H9 (cell line): ENCODE measurements around the gene LYST. TPM values are rescaled to one million over a fixed set of nuclear protein-coding genes. Genes with fewer than 3 reads are reported as not detected.

Source experiments
- DNase-seq: peaks from one replicate; pipeline ENCODE4 v3.0.0-alpha.2; 2017
- H2AFZ ChIP-seq: one replicate; pipeline ENCODE4 v1.6.1; 2013; ENCODE audit warnings: mild to moderate bottlenecking, low read length, control low read depth, moderate library complexity
- H2AK5ac ChIP-seq: 2 replicates; pipeline ENCODE4 v1.6.1; 2013; ENCODE audit warnings: low read length, control low read depth, mixed read lengths; ENCODE audit not compliant: insufficient read length
- H2BK120ac ChIP-seq: one replicate; pipeline ENCODE4 v1.6.1; 2013; ENCODE audit warnings: low read depth, mild to moderate bottlenecking, low read length, control low read depth, inconsistent platforms; ENCODE audit not compliant: poor library complexity, severe bottlenecking
- H2BK12ac ChIP-seq: 2 replicates; pipeline ENCODE4 v1.6.1; 2013; ENCODE audit warnings: low read length, control low read depth, mixed read lengths, low read depth; ENCODE audit not compliant: insufficient read length
- H2BK15ac ChIP-seq: 2 replicates; pipeline ENCODE4 v1.6.1; 2013; ENCODE audit warnings: low read depth, low read length, control low read depth
- H2BK20ac ChIP-seq: one replicate; pipeline ENCODE4 v1.6.1; 2013; ENCODE audit warnings: low read depth, mild to moderate bottlenecking, low read length, control low read depth, inconsistent platforms; ENCODE audit not compliant: poor library complexity, severe bottlenecking
- H2BK5ac ChIP-seq: 2 replicates; pipeline ENCODE4 v1.6.1; 2013; ENCODE audit warnings: low read length, control low read depth, mixed read lengths; ENCODE audit not compliant: insufficient read length
- H3K14ac ChIP-seq: 2 replicates; pipeline ENCODE4 v1.6.1; 2013; ENCODE audit warnings: low read length, control low read depth; ENCODE audit not compliant: insufficient read depth
- H3K18ac ChIP-seq: 2 replicates; pipeline ENCODE4 v1.6.1; 2013; ENCODE audit warnings: low read depth, mild to moderate bottlenecking, mixed read lengths, low read length, control low read depth; ENCODE audit not compliant: insufficient read length
- H3K23ac ChIP-seq: 2 replicates; pipeline ENCODE4 v1.6.1; 2013; ENCODE audit warnings: low read length, control low read depth, mixed read lengths, low read depth; ENCODE audit not compliant: insufficient read length
- H3K23me2 ChIP-seq: 2 replicates; pipeline ENCODE4 v1.6.1; 2013; ENCODE audit warnings: low read depth, mild to moderate bottlenecking, mixed read lengths, low read length, control low read depth; ENCODE audit not compliant: insufficient read length, poor library complexity, severe bottlenecking
- H3K27ac ChIP-seq: 2 replicates; pipeline ENCODE4 v1.5.1; 2013; ENCODE audit warnings: low read length, control low read depth, mixed read lengths, low read depth; ENCODE audit not compliant: insufficient read length
- H3K27me3 ChIP-seq: 2 replicates; pipeline ENCODE4 v1.6.1; 2013; ENCODE audit warnings: low read length, control low read depth, inconsistent platforms; ENCODE audit not compliant: insufficient read depth
- H3K4ac ChIP-seq: 2 replicates; pipeline ENCODE4 v1.6.1; 2013; ENCODE audit warnings: low read depth, mild to moderate bottlenecking, control low read depth, inconsistent platforms, low read length, moderate library complexity
- H3K4me1 ChIP-seq: 2 replicates; pipeline ENCODE4 v1.6.1; 2013; ENCODE audit warnings: low read length, control low read depth, inconsistent platforms; ENCODE audit not compliant: insufficient read depth
- H3K4me2 ChIP-seq: 2 replicates; pipeline ENCODE4 v1.6.1; 2013; ENCODE audit warnings: low read length, control low read depth, mixed read lengths; ENCODE audit not compliant: insufficient read length, insufficient read depth
- H3K56ac ChIP-seq: 2 replicates; pipeline ENCODE4 v1.6.1; 2013; ENCODE audit warnings: low read depth, mild to moderate bottlenecking, mixed read lengths, low read length, control low read depth; ENCODE audit not compliant: insufficient read length
- H3K79me1 ChIP-seq: 2 replicates; pipeline ENCODE4 v1.6.1; 2013; ENCODE audit warnings: low read depth, mild to moderate bottlenecking, moderate library complexity, low read length, control low read depth, inconsistent platforms; ENCODE audit not compliant: insufficient read depth, poor library complexity, severe bottlenecking
- H3K79me2 ChIP-seq: 2 replicates; pipeline ENCODE4 v1.6.1; 2013; ENCODE audit warnings: low read length, control low read depth, inconsistent platforms; ENCODE audit not compliant: insufficient read depth
- H3K9ac ChIP-seq: 2 replicates; pipeline ENCODE4 v1.6.1; 2013; ENCODE audit warnings: low read length, control low read depth, mixed read lengths; ENCODE audit not compliant: insufficient read length; ENCODE audit errors: extremely low read depth
- H3K9me3 ChIP-seq: one replicate; pipeline ENCODE4 v1.6.1; 2013; ENCODE audit warnings: low read depth, low read length, inconsistent platforms; ENCODE audit not compliant: control insufficient read depth
- H3T11ph ChIP-seq: one replicate; pipeline ENCODE4 v1.6.1; 2013; ENCODE audit warnings: mild to moderate bottlenecking, low read length, control low read depth, inconsistent platforms
- H4K20me1 ChIP-seq: one replicate; pipeline ENCODE4 v1.6.1; 2013; ENCODE audit not compliant: control insufficient read depth, insufficient read length, insufficient read depth
- H4K5ac ChIP-seq: 2 replicates; pipeline ENCODE4 v1.6.1; 2013; ENCODE audit warnings: low read depth, mild to moderate bottlenecking, mixed read lengths, low read length, control low read depth; ENCODE audit not compliant: insufficient read length
- H4K8ac ChIP-seq: replicated peaks from 2 replicates; pipeline ENCODE4 v1.6.1; 2013; ENCODE audit warnings: low read length, control low read depth, mixed read lengths, low read depth; ENCODE audit not compliant: insufficient read length
- H4K91ac ChIP-seq: 2 replicates; pipeline ENCODE4 v1.6.1; 2013; ENCODE audit warnings: low read depth, mild to moderate bottlenecking, moderate library complexity, mixed read lengths, low read length, control low read depth; ENCODE audit not compliant: insufficient read length
- H3K27ac Mint-ChIP-seq, 3 experiments: 2 replicates in 2 of 3; 3 replicates in 1 of 3; pipeline ENCODE4 v1.8.0; 2020 to 2021; ENCODE audit warnings: mixed read lengths in 3 of 3, mild to moderate bottlenecking in 1 of 3, moderate library complexity in 1 of 3
- H3K27me3 Mint-ChIP-seq: 2 replicates; pipeline ENCODE4 v1.8.0; 2021; ENCODE audit warnings: low read depth, mild to moderate bottlenecking, moderate library complexity, mixed read lengths
- H3K36me3 Mint-ChIP-seq, 3 experiments: 2 replicates in 2 of 3; 3 replicates in 1 of 3; pipeline ENCODE4 v1.8.0; 2020 to 2021; ENCODE audit warnings: low read depth in 3 of 3, mixed read lengths in 3 of 3; ENCODE audit not compliant: insufficient read depth in 1 of 3
- H3K4me1 Mint-ChIP-seq, 2 experiments: 2 replicates each; pipeline ENCODE4 v1.8.0; 2020; ENCODE audit warnings: mixed read lengths in 2 of 2
- H3K4me3 Mint-ChIP-seq, 2 experiments: 2 replicates in 1 of 2; 3 replicates in 1 of 2; pipeline ENCODE4 v1.8.0; 2020 to 2021; ENCODE audit warnings: mild to moderate bottlenecking in 2 of 2, mixed read lengths in 2 of 2, moderate library complexity in 1 of 2
- H3K9me3 Mint-ChIP-seq, 2 experiments: 2 replicates in 1 of 2; 3 replicates in 1 of 2; pipeline ENCODE4 v1.8.0; 2020; ENCODE audit warnings: mild to moderate bottlenecking in 2 of 2, mixed read lengths in 2 of 2, moderate library complexity in 1 of 2
- WGBS: extraction: QIAGEN DNeasy Blood & Tissue Kit; methylation state at CpG from one replicate; pipeline ENCODE4 v1.1.7; 2013; ENCODE audit warnings: missing lambda C conversion rate, low lambda C conversion rate, mixed read lengths; ENCODE audit not compliant: insufficient read length; ENCODE audit errors: extremely low coverage; 5-methylcytosine and 5-hydroxymethylcytosine counted together
- total RNA-seq: library from RNA; stranded (reverse); gene quantifications from 2 replicates; pipeline ENCODE4 v1.2.1, GENCODE V29; 2021
- TF ChIP-seq, protein P1 (sequence below): fragments of 200-600 bp; sonication (generic); conservative IDR thresholded peaks from 3 replicates; pipeline ENCODE4 v1.8.0; 2021; ENCODE audit warnings: antibody characterized with exemption, mild to moderate bottlenecking

LYST gene
- total RNA-seq, 1 experiment from 2014 or later, result 0.13 TPM

DNA sequence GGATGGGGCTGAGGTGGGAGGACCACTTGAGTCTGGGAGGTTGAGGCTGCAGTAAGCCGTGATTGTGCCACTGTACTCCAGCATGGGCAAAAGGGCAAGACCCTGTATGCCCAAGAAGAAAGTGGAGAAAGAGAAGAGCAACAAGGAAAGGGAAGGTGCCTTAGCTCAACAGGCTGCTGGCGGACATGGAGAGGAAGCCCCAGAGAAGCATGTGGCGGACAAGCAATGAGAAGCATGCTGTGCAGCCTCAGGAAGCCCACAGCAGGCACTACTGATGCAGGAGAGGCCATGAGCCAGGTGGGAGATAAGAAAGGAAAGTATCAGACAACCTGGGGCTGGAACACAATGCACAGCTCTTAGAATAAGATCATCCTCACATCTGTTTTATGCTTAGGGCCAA lies 184.5 kb downstream of the LYST start:
- Histone ChIP-seq H3K9ac (no peak overlapping the region), H3K23ac (no peak overlapping the region), H4K91ac (no peak overlapping the region), H3K27me3 (no peaks in the 10 kb centered on the region), H3K79me2 (no peaks in the 10 kb centered on the region), H3K23me2 (no peaks in the 10 kb centered on the region), H3K4me2 (no peak overlapping the region), H3K56ac (no peak overlapping the region), H2BK15ac (no peak overlapping the region), H2BK12ac (no peak overlapping the region), H4K8ac (no peak overlapping the region), H3K79me1 (no peaks in the 10 kb centered on the region), H2AFZ (no peak overlapping the region), H2BK20ac (no peak overlapping the region), H2AK5ac (no peak overlapping the region), H3K14ac (no peak overlapping the region), H3K18ac (no peak overlapping the region), H3K27ac (no peak overlapping the region), H2BK120ac (no peak overlapping the region), H3K9me3 (no peaks in the 10 kb centered on the region), H4K5ac (no peak overlapping the region), H4K20me1 (no peaks in the 10 kb centered on the region), H2BK5ac (no peak overlapping the region), H3T11ph (no peak overlapping the region), H3K4ac (no peak overlapping the region), H3K4me1 (peaks cover 3% of the 10 kb centered on the region)
- Mint-ChIP-seq H3K36me3 (no peaks in the 10 kb centered on the region), H3K4me3 (no peak overlapping the region), H3K4me1 (peaks cover 13 to 19% of the 10 kb centered on the region in 2 experiments), H3K27me3 (no peaks in the 10 kb centered on the region; the same call in none of the 2 replicates), H3K9me3 (no peaks in the 10 kb centered on the region), H3K27ac (peak overlapping the region in 2 of 3 experiments; percentile 61 to 78; a peak in 1 of 7 replicates)
- TF ChIP-seq, protein P1, sequence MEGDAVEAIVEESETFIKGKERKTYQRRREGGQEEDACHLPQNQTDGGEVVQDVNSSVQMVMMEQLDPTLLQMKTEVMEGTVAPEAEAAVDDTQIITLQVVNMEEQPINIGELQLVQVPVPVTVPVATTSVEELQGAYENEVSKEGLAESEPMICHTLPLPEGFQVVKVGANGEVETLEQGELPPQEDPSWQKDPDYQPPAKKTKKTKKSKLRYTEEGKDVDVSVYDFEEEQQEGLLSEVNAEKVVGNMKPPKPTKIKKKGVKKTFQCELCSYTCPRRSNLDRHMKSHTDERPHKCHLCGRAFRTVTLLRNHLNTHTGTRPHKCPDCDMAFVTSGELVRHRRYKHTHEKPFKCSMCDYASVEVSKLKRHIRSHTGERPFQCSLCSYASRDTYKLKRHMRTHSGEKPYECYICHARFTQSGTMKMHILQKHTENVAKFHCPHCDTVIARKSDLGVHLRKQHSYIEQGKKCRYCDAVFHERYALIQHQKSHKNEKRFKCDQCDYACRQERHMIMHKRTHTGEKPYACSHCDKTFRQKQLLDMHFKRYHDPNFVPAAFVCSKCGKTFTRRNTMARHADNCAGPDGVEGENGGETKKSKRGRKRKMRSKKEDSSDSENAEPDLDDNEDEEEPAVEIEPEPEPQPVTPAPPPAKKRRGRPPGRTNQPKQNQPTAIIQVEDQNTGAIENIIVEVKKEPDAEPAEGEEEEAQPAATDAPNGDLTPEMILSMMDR, result no peak
- no CpG with 5 or more reads among the region's 3 CpGs for WGBS
- no peak for DNase-seq
